MM.1S (cell line): Measurements from ENCODE around the gene ZNF438.

Source experiments
- EZH2 ChIP-seq: fragments of 300-600 bp; sonication (generic); optimal IDR thresholded peaks from 2 replicates; pipeline ENCODE3; 2017; ENCODE audit warnings: low read depth, mild to moderate bottlenecking, antibody characterized with exemption, low read length, mixed read lengths
- TF ChIP-seq, protein P1 (sequence below): fragments of 300-600 bp; sonication (generic); IDR thresholded peaks from 2 replicates; pipeline ENCODE4 v1.5.1; 2016; ENCODE audit warnings: antibody characterized with exemption, low read length, mixed read lengths

- TF ChIP-seq, protein P1, sequence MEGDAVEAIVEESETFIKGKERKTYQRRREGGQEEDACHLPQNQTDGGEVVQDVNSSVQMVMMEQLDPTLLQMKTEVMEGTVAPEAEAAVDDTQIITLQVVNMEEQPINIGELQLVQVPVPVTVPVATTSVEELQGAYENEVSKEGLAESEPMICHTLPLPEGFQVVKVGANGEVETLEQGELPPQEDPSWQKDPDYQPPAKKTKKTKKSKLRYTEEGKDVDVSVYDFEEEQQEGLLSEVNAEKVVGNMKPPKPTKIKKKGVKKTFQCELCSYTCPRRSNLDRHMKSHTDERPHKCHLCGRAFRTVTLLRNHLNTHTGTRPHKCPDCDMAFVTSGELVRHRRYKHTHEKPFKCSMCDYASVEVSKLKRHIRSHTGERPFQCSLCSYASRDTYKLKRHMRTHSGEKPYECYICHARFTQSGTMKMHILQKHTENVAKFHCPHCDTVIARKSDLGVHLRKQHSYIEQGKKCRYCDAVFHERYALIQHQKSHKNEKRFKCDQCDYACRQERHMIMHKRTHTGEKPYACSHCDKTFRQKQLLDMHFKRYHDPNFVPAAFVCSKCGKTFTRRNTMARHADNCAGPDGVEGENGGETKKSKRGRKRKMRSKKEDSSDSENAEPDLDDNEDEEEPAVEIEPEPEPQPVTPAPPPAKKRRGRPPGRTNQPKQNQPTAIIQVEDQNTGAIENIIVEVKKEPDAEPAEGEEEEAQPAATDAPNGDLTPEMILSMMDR, result no peak
- no peak for TF ChIP-seq EZH2
These were observed 173.9 kb downstream of the ZNF438 start for GRCh38 chr10:30857803-30858202.
